GM04503 (cell line): ENCODE data around the gene ESYT3.
"Not testable (repeated sequence)": the region's sequence is repeated elsewhere in the genome, so short reads cannot be mapped to it uniquely, and the experiment has no call there.

Source experiments
- DNase-seq: peaks from one replicate; pipeline ENCODE4 v3.0.0-alpha.2; 2012; ENCODE audit warnings: low read depth

Gene ESYT3

GRCh38 chr3:138443091-138443490 is 8.7 kb downstream of the ESYT3 start:
- no peak for DNase-seq

- DNase-seq = no peak
Observed at GRCh38 chr3:138443521-138444503, 9.4 kb downstream of the ESYT3 start.

- DNase-seq = no peak
Observed at GRCh38 chr3:138445236-138445635, 10.8 kb downstream of the ESYT3 start.

- no peak for DNase-seq
Observed at GRCh38 chr3:138445654-138446053, 11.2 kb downstream of the ESYT3 start.

GRCh38 chr3:138448631-138449030 is 14.2 kb downstream of the ESYT3 start:
- no peak for DNase-seq

GRCh38 chr3:138449490-138449889 is 15.1 kb downstream of the ESYT3 start:
- DNase-seq = no peak

GRCh38 chr3:138450181-138450580 is 15.8 kb downstream of the ESYT3 start:
- DNase-seq = no peak

GRCh38 chr3:138450704-138451424 is 16.4 kb downstream of the ESYT3 start:
- no peak for DNase-seq

- no peak for DNase-seq
Observed at GRCh38 chr3:138451595-138452162, 17.3 kb downstream of the ESYT3 start.

- no peak for DNase-seq
Observed at GRCh38 chr3:138452436-138452835, 18.0 kb downstream of the ESYT3 start.

- not testable (repeated sequence) for DNase-seq
Observed at GRCh38 chr3:138453940-138454339, 19.5 kb downstream of the ESYT3 start.

- DNase-seq = no peak
Observed at GRCh38 chr3:138455801-138456716, 21.6 kb downstream of the ESYT3 start.

- no peak for DNase-seq
Observed at GRCh38 chr3:138456961-138457862, 22.8 kb downstream of the ESYT3 start.

GRCh38 chr3:138457863-138458735 is 23.7 kb downstream of the ESYT3 start:
- DNase-seq = no peak

GRCh38 chr3:138458774-138459499 is 24.5 kb downstream of the ESYT3 start:
- no peak for DNase-seq

- DNase-seq = no peak
Observed at GRCh38 chr3:138459619-138460535, 25.5 kb downstream of the ESYT3 start.

GRCh38 chr3:138460536-138461205 is 26.3 kb downstream of the ESYT3 start:
- DNase-seq = no peak
